Activated naive CD8-positive, alpha-beta T cell treated with anti-CD3 and anti-CD28 coated beads, Interleukin-2, amount 50 U/mL, for 16 hours (primary cell): ENCODE data around the gene OTUD3.

ENCODE experiments used
- DNase-seq: peaks from one replicate; pipeline ENCODE4 v3.0.0-alpha.2; 2020; ENCODE audit warnings: low read depth, low spot score

Gene OTUD3

DNA sequence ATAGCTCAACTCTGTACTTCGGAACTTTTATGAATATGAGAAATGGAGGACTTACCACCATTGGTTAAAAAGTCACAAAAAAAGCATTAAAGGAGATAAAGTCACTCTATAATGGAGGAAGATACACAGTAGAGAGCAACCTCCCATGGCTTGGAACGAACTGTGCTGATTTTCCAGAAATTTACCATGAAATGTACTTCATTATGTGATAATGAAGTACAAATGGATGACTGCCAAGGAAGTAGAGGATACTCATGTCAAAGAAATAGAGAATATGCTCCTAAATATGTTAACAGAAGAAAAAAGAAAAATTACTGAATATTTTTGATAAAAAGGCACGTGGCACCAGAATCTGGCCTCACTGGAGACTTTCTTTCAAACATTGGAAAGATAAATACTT lies 64.8 kb downstream of the OTUD3 start:
- no peak for DNase-seq

DNA sequence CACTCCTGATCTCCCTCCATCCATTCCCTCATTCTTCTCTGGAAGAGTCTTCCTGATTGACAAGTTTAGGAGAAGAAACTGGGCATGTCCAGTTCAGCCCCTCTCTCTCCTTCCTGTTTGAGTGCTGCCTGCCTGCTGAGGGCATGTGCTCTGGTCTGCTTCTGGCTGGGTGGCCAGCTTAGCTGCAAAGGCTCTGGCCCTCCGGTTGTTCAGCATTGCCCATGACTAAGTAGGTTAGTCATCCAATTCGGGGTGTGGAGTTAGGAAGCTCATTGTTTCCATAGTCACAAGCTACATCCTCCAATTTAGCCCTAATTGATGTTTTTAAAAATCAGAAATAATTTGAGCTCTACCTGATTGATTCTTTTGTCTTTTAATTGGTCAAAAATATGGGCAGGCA lies 66.8 kb downstream of the OTUD3 start:
- DNase-seq: no peak

- no peak for DNase-seq
Observed at GRCh38 chr1:19954059-19954458, 71.9 kb downstream of the OTUD3 start.

GRCh38 chr1:19955534-19956170 lies 73.5 kb downstream of the OTUD3 start:
- no peak for DNase-seq

DNA sequence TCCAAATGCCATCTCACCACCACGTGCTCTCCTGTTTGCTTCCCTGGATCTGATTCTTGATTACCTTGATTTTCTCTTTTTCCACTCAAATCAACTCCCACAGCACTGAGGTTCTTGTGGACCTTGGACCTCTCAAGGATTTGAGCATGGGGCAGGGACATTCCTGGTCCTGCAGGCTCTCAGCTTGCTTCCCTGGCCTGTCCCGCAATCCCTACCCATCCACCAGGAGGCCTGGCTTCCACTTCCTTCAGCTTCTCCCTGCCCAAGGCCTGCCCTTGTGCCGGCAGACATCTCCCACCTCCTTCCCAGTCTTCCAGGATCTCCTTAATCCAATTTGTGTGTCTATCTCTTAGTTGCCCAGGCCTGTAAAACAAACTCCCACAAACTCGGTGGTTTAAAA lies 75.6 kb downstream of the OTUD3 start:
- DNase-seq: no peak

DNA sequence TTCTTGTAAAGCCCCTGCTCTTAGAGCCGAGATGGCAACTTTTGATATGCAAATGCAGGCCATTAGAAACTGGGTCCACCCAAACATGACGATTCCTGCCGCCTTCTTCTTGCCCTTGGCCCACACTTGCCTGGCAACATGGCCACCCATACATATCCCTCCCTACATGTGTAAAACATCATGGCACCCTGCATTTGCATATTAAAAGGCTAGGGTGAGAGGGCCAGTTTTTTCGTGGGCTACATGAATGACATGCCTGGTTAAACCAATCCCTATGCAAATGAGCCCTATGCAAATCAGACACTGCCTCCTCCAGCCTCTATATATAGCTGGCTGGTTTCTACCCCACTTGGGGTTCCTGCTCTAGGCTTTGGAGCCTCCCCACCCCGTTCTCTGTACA lies 78.4 kb downstream of the OTUD3 start:
- no peak for DNase-seq
